ENCODE results near the gene PROSER3.

Gene PROSER3

DNA sequence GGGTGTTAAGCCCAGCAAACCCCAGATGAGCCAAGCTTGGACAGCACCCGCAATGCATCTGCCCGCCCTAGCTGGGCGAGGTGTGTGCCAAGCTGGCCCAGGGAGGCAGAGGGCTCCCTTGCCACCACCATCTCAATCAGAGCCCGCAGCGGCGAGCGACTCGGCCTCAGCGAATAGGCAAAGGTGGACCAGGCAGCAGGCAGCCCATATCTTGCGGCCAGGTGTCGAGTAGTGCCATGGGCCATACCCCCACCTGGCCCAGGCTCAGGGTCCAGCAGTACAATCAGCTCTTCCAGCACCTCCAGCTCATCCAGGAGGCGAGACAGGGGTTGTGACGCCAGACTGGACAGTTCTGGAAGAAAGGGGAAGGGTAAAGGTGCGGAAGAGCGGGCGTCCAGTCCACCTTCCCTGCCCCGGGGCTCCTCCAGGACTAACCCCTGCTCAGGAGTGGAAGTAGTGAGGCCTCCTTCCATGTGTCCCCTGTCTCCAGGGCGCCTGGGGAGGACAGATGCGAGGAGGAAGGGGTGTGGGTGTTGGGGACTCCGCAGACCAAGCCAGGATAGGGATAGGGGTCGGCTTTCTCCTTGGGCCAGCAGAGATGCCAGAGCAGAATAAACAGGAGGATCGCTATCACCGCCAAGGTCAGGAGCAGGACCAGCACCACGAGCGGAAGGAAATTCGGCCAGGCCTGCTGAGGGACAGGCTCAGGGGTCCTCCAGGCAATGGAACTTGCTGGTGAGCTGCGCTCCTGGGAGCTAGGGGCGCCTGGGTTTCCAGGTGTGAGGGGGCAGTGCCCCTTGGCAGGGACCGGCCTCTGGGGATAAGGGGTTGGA is 18.5 kb upstream of the PROSER3 start:
- WGBS, 2 experiments = 86% methylated on average over 29 of the region's 29 CpGs
- H3K4me3 ChIP-seq (ENCODE audit: insufficient read depth, low read depth, low read length) = peak overlapping the region; percentile 77

DNA sequence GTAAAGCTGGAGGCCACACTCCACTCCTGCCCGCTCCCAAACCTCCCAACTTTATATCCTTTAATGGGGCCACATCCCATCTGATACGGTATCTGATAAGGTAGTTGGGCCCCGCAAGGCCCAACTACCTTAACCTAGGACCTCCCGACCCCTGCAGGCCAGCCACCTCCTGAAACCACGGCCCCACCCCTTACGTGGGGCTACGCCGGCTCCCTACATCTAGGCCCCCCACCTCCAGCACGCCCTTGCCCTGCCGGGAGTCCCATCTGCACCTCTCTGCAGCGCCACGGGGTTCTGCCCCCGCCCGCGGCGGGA is 17.9 kb upstream of the PROSER3 start:
- Histone ChIP-seq H3K4me3 (ENCODE audit: insufficient read depth, low read depth, low read length) (peak overlapping the region; percentile 77), H3K27ac (ENCODE audit: insufficient read depth, low read depth, low read length, poor library complexity, severe bottlenecking) (no peak overlapping the region), H3K9me3 (ENCODE audit: control insufficient read depth, low read length) (no peaks in the 10 kb centered on the region), H3K36me3 (ENCODE audit: control insufficient read depth, insufficient read depth, low read length) (peaks cover 13% of the 10 kb centered on the region), H3K27me3 (ENCODE audit: control insufficient read depth, insufficient read depth, low read length, poor library complexity, severe bottlenecking) (no peaks in the 10 kb centered on the region), H3K4me1 (ENCODE audit: control insufficient read depth, insufficient read depth, low read length) (peaks cover 16% of the 10 kb centered on the region)
- 7 to 11% methylated on average over 16 of the region's 16 CpGs for WGBS, 2 experiments

More for the DNA sequence above, 18.5 kb upstream of the PROSER3 start:
- H3K36me3 ChIP-seq (ENCODE audit: control insufficient read depth, insufficient read depth, low read length) = peaks cover 13% of the 10 kb centered on the region
- H3K4me1 ChIP-seq (ENCODE audit: control insufficient read depth, insufficient read depth, low read length) = peaks cover 16% of the 10 kb centered on the region
- no peaks in the 10 kb centered on the region for H3K27me3 ChIP-seq (ENCODE audit: control insufficient read depth, insufficient read depth, low read length, poor library complexity, severe bottlenecking)
- H3K9me3 ChIP-seq (ENCODE audit: control insufficient read depth, low read length) = no peaks in the 10 kb centered on the region
- H3K27ac ChIP-seq (ENCODE audit: insufficient read depth, low read depth, low read length, poor library complexity, severe bottlenecking) = no peak overlapping the region

DNA sequence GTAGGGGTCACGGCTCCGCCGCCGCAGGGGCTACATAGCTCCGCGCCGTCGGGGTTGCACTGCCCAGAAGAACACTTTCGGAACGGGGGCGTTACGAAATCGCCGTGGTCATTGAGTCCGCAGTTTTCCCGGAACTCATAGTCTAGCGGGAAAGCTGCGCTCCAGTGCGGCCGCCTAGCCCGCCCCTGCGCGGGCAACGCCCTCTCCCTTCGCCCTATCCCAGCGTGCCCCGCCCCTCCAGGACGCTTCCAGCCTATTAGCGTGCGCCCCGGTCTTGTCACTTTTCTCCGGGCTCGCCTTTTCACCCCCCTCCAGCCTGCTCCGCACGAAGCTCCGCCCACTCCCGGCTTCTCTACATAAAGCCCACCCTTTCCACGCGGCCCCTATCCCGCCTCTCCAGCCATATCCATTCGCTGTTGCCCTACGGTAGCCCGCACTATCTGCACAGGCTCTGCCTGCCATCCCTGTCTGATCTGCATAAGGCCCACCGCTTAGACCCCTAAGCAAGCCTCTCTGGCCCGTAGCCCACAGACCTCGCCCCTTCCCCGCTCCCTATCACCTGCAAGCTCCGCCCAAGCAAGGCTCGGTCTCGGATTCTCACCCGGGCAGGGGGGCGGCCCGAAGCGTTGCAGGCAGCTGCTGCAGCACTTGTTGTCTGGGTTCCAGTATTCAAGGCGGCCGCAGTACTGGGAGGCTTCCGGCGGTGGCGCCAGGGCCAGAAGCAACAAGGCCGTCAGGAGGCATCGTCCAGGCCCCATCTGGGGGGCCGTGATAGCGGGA is 17.4 kb upstream of the PROSER3 start:
- Histone ChIP-seq H3K27ac (ENCODE audit: insufficient read depth, low read depth, low read length, poor library complexity, severe bottlenecking) (peak overlapping the region; percentile 95), H3K27me3 (ENCODE audit: control insufficient read depth, insufficient read depth, low read length, poor library complexity, severe bottlenecking) (no peaks in the 10 kb centered on the region), H3K4me3 (ENCODE audit: insufficient read depth, low read depth, low read length) (peak overlapping the region; percentile 77), H3K36me3 (ENCODE audit: control insufficient read depth, insufficient read depth, low read length) (peaks cover 13% of the 10 kb centered on the region), H3K4me1 (ENCODE audit: control insufficient read depth, insufficient read depth, low read length) (peaks cover 16% of the 10 kb centered on the region), H3K9me3 (ENCODE audit: control insufficient read depth, low read length) (no peaks in the 10 kb centered on the region)
- WGBS, 2 experiments = 0% methylated on average over 63 of the region's 63 CpGs

DNA sequence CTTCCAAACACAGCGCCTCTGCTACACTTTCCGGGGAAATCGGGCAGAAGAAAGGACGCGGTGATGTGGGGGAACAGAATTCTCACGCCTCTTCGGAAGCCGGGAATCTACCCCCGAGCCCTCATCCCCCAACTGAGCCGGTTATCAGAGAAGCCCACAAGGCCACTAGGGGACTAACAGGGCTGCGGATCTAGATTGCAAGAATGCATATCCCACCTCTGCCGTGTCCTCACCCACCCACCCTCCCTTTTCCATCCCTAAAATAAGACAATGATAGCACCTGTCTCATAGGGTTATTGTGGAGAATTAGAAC is 16.8 kb upstream of the PROSER3 start:
- 1% methylated on average over 11 to 12 of the region's 12 CpGs for WGBS, 2 experiments
- H3K27ac ChIP-seq (ENCODE audit: insufficient read depth, low read depth, low read length, poor library complexity, severe bottlenecking) = peak overlapping the region; percentile 95
- H3K4me3 ChIP-seq (ENCODE audit: insufficient read depth, low read depth, low read length) = peak overlapping the region; percentile 77

DNA sequence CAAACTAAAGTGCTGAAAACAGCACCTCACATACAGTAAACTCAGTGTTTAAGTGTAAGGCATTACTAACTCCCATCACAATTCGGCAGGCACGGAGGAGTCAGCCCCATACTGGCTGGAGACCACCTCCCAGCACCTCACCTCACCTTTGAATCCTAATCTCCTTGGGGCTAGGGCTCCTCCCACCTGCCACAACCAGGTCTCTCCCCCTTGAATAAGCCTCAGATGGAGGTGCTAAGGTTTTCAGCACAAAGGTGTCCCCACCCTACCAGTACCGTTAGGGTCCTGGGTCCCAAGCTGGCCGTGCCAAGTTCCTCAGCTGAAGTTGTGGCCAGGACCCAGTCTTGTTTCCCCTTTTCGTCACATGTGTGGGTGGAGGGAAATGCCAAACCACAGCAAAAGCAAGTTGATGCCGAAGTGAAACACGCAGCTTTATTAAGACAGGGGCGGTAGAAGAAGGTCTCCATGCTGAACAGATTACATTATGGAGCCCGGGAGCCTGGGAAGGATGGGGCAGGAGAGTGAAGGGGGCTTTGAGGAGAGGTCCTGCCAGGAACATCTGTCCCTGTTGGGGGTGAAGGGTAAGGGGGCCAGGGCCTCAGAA is 15.8 kb upstream of the PROSER3 start, which contains the start of gene IGFLR1:
IGFLR1 (minus strand) TSS at position 332 of the 604 bp plus-strand sequence. CDS start 1,272 bp downstream, outside the sequence.
- Histone ChIP-seq H3K36me3 (ENCODE audit: control insufficient read depth, insufficient read depth, low read length) (peaks cover 8% of the 10 kb centered on the region), H3K4me1 (ENCODE audit: control insufficient read depth, insufficient read depth, low read length) (peaks cover 16% of the 10 kb centered on the region), H3K27ac (ENCODE audit: insufficient read depth, low read depth, low read length, poor library complexity, severe bottlenecking) (no peak within 1 kb of the TSS), H3K9me3 (ENCODE audit: control insufficient read depth, low read length) (no peaks in the 10 kb centered on the region), H3K4me3 (ENCODE audit: insufficient read depth, low read depth, low read length) (no peak within 1 kb of the TSS), H3K27me3 (ENCODE audit: control insufficient read depth, insufficient read depth, low read length, poor library complexity, severe bottlenecking) (no peaks in the 10 kb centered on the region)
- 95 to 96% methylated on average over 9 of the region's 9 CpGs for WGBS, 2 experiments

More for the DNA sequence above, 16.8 kb upstream of the PROSER3 start:
- Histone ChIP-seq H3K9me3 (ENCODE audit: control insufficient read depth, low read length) (no peaks in the 10 kb centered on the region), H3K36me3 (ENCODE audit: control insufficient read depth, insufficient read depth, low read length) (peaks cover 13% of the 10 kb centered on the region), H3K27me3 (ENCODE audit: control insufficient read depth, insufficient read depth, low read length, poor library complexity, severe bottlenecking) (no peaks in the 10 kb centered on the region), H3K4me1 (ENCODE audit: control insufficient read depth, insufficient read depth, low read length) (peaks cover 16% of the 10 kb centered on the region)

DNA sequence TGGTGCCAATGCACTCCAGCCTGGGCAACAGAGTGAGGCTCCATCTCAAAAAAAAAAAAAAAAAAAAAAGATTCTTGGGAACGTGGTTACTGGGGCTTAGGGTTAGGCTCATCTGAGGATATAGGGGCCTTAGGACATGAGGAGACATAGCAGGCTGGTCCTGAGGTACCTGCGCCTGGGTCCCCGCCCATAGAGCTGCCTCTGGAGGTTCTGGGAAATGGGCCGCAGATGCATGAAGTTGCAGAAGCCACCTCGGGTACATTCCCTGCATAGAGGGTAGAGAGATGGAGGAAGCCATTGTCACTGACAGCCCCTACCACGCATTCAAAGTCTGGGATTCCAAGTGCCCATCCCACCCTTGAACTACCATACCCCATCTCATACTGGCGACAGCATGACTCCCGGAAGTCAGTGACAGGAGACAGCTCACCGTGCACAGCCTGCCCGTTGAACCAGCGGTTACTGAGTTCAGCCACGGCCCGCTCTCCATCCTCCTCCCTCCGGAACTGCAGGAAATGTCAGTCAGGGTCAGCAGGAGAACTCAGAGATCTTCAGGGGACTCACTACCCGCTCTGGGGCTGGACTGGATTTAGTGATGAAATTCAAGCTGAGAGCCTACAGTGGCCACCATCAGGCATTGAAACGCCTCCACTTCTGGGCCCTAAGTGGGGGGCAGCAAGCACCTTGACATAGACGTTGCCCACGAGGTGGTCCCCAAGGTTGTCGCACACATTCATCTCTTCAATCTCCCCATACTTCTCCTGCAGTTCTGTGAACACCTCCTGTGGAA is 14.1 kb upstream of the PROSER3 start:
- Histone ChIP-seq H3K36me3 (ENCODE audit: control insufficient read depth, insufficient read depth, low read length) (no peaks in the 10 kb centered on the region), H3K27ac (ENCODE audit: insufficient read depth, low read depth, low read length, poor library complexity, severe bottlenecking) (no peak overlapping the region), H3K4me1 (ENCODE audit: control insufficient read depth, insufficient read depth, low read length) (peaks cover 16% of the 10 kb centered on the region), H3K27me3 (ENCODE audit: control insufficient read depth, insufficient read depth, low read length, poor library complexity, severe bottlenecking) (no peaks in the 10 kb centered on the region), H3K4me3 (ENCODE audit: insufficient read depth, low read depth, low read length) (peak overlapping the region; percentile 82), H3K9me3 (ENCODE audit: control insufficient read depth, low read length) (no peaks in the 10 kb centered on the region)
- WGBS, 2 experiments = 91 to 93% methylated on average over 19 of the region's 19 CpGs

DNA sequence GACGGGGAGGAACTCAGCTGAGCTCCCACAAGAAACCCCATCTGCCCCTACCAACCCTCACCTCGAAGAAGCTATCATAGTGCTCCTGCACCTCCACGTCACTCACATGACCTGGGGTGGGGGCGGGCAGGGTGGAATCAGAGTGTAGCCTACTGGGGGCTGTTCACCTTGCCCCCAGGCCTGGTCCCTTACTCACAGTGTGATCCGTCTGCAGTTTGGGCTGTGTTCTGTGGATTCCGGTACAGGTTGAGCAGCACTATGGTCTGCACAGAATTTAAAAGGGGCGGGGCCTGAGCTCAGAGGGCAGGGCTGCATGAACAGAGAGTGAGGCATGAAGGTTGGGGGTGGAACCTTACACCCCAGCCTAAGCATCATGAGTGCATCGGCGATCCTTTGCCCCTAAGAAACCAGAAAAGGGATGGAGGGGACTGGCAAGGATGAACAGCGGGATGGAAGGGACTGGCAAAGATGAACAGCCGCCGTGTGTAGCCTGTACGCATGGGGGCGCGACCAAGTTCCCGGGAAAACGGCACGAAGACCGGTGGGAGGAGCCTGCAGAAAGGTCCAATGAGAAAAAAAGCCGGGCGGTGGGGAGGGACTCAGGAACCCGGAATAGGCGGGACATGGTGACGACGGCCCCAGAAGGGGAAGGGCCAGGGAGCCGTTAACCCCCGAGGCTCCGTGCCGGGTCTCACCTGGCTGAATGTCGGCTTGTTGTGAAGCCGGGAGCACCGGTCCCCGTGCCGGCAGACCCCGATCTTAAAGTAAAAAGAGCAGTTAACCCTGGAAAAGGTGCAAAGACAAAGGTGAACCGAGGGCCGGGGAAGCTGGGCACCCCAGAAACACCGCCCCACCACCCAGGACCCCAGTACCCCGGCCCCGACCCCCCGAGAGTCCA is 13.3 kb upstream of the PROSER3 start:
- Histone ChIP-seq H3K4me1 (ENCODE audit: control insufficient read depth, insufficient read depth, low read length) (peaks cover 16% of the 10 kb centered on the region), H3K4me3 (ENCODE audit: insufficient read depth, low read depth, low read length) (peak overlapping the region; percentile 82), H3K9me3 (ENCODE audit: control insufficient read depth, low read length) (no peaks in the 10 kb centered on the region), H3K27ac (ENCODE audit: insufficient read depth, low read depth, low read length, poor library complexity, severe bottlenecking) (peak overlapping the region; percentile 99), H3K36me3 (ENCODE audit: control insufficient read depth, insufficient read depth, low read length) (no peaks in the 10 kb centered on the region), H3K27me3 (ENCODE audit: control insufficient read depth, insufficient read depth, low read length, poor library complexity, severe bottlenecking) (no peaks in the 10 kb centered on the region)
- 10% methylated on average over 41 of the region's 41 CpGs for WGBS, 2 experiments

DNA sequence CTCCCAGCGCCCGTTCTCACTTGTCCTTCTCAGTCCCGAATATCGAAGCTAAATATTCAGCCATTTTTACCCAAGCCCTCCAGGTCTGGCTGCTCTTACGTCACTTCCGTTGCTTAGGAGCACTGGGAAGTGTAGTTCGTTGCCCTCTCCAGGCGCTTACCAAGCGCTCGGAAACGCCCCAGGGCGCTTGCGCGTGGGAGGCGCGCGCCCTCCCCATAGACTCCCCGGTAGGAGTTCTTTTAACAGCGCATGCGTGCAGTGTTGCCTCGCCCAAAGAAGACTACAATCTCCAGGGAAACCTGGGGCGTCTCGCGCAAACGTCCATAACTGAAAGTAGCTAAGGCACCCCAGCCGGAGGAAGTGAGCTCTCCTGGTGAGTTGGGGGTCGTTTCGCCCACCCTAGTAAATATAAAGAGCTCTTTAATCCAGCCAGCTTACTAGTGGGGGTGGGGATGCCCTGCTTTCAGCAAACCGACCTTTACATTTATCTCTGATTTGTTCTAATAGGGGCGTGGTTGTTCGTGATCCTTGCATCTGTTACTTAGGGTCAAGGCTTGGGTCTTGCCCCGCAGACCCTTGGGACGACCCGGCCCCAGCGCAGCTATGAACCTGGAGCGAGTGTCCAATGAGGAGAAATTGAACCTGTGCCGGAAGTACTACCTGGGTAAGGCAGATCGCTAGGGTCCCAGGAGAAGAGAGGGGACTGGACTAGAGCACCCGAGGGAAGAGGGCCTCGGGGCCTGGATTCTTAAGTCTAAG is 12.5 kb upstream of the PROSER3 start, which contains the start of the genes PSENEN and U2AF1L4:
PSENEN (plus strand) TSS at position 324 of the 759 bp plus-strand sequence; CDS start at position 604, 280 bp downstream.
U2AF1L4 (minus strand) TSS at position 91 of the 759 bp plus-strand sequence; CDS start at position 64, 27 bp downstream.
- Histone ChIP-seq H3K36me3 (ENCODE audit: control insufficient read depth, insufficient read depth, low read length) (no peaks in the 10 kb centered on the region), H3K4me1 (ENCODE audit: control insufficient read depth, insufficient read depth, low read length) (peaks cover 13% of the 10 kb centered on the region)
- 1% methylated on average over 40 of the region's 40 CpGs for WGBS, 2 experiments

More for the DNA sequence above, 12.5 kb upstream of the PROSER3 start, which contains the start of the genes PSENEN and U2AF1L4:
- Histone ChIP-seq H3K27ac (ENCODE audit: insufficient read depth, low read depth, low read length, poor library complexity, severe bottlenecking) (peak within 1 kb of the TSS; percentile 99), H3K4me3 (ENCODE audit: insufficient read depth, low read depth, low read length) (peak within 1 kb of the TSS; percentile 82), H3K27me3 (ENCODE audit: control insufficient read depth, insufficient read depth, low read length, poor library complexity, severe bottlenecking) (no peaks in the 10 kb centered on the region), H3K9me3 (ENCODE audit: control insufficient read depth, low read length) (no peaks in the 10 kb centered on the region)
